Raji (cell line): ENCODE results near the gene POU2AF3.

Experiments
- POLR2A ChIP-seq: IDR thresholded peaks from 2 replicates; pipeline ENCODE4 v1.6.1; 2011; ENCODE audit warnings: low read depth, low read length, control low read depth; ENCODE audit not compliant: insufficient read depth

The POU2AF3 gene, protein sequence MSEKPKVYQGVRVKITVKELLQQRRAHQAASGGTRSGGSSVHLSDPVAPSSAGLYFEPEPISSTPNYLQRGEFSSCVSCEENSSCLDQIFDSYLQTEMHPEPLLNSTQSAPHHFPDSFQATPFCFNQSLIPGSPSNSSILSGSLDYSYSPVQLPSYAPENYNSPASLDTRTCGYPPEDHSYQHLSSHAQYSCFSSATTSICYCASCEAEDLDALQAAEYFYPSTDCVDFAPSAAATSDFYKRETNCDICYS

DNA sequence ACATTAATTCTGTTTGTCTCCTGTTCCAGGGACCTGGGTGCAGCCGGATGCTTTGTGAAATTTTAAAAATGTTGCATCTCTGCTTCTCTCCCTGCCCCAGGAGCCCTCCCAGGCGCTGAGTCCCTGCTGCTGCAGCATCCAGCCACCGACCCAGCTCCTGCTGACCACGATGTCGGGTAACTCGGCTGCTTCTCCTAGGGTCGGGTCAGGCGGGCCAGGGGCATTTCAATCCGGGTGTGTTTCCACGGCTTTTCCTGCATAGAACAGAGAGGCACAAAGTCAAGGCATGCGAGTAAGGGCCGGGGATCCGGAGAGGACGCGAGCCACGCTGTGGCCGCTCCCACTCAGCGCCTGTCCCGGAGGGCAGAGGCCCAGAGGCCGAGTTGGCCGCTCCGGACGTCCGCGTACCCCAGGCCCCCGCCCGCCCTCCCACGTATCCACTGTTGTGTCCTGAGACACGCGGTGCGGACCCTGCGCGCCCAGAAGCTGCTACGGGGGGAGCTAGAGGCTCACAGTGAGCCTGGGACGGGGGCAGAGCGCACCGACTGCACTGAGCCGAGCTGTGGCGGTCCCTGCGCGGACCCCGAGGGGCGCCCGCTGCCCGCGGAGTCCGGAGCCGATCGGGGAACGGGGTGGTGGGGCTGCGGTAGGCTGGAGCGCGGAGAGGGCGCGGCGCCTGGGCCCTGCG, at the start of gene POU2AF3:
TSS of gene POU2AF3 (plus strand) at position 134 of the 688 bp plus-strand sequence. CDS start at position 170, 36 bp downstream.
- TF ChIP-seq POLR2A, result no peak

DNA sequence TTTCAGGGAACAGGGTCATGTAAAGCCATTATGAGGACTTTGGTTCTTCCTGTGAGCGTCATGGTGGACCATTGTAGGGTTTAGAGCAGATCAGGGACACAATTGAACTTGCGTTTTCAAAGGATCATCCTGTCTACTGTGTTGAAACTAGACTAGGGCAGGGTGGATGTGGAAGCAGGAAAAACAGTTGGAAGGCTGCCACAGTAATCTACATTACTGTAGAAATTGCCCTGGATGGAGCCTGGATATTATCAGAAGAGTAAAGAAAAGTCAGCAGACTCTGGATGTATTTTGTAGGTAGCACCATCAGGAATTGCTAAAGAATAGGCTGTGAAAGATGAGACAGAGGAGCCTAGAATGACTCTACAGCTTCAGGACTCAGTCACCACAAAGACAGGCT, 47.4 kb upstream of the POU2AF3 start:
- TF ChIP-seq POLR2A, result no peak

DNA sequence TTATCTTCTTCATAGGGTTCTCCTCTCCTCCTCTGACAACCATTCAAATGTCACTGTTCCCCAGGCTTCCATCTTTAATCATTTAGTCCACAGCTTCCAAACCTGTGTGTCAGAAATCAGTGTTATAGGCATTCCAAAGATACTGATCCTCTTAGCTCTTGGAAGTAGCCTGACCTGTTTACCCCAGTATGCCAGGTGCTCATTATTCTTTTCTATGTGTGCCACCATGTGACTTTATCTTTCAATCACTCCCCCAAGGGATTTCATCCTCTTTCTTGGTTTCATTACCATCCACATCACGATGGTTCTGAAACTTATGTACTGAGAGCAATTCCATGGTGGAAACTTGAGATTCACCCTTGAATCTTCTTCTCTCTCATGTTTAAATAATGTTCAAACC, 45.2 kb upstream of the POU2AF3 start:
- no peak for TF ChIP-seq POLR2A

DNA sequence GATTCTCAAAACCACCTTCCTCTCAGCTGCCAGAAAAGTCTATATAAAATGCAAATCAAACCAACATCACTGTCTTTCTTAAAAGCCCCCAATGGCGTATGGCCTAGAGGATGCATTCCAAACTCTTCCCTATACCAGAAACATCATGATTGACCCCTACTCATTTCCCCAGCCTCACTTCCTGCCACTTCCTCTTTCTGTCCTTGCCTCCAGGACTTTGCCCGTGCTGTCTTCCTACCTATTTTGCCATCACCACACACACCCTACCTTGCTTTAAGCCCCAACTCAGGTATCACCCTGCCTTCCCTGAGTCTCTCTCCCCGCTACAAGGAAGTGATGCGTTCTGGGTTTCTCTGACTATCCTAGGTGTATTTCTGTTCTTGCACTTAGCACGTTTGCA, 44.7 kb upstream of the POU2AF3 start:
- TF ChIP-seq POLR2A, result no peak

DNA sequence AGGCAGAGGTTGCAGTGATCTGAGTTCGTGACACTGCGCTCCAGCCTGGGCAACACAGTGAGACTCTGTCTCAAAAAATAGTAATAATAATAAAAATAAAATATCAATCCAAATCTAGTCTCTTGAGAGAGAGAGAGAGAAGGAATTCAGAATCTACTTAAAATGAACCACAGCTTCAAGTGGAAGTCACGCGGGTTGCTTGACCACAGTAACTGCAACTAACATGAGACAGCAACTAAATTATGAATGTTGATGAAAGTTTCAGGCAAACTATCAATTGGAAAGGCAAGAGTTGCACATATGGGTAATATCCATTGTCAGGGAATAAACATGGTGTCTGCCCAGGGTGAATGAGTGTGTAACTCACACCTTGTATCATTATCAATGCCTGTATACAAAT, 40.3 kb upstream of the POU2AF3 start:
- TF ChIP-seq POLR2A, result no peak

DNA sequence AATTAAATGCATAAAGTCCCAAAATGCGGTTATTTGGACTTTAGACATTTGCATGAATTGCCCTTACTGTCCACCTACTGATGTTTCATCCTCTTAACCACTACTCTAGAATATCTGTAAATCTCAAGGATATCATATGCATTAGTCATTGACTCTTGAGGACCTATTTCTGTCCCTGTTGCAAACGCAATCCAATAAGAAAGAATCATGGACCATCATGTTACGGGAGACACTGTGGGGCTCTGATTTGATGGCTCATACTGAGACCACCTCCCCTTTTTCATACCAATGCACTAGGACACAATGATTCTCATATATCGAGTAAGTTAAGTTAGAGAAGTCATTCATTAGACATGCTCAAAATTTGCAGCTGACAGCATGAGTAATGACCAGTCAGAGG, 38.5 kb upstream of the POU2AF3 start:
- no peak for TF ChIP-seq POLR2A

DNA sequence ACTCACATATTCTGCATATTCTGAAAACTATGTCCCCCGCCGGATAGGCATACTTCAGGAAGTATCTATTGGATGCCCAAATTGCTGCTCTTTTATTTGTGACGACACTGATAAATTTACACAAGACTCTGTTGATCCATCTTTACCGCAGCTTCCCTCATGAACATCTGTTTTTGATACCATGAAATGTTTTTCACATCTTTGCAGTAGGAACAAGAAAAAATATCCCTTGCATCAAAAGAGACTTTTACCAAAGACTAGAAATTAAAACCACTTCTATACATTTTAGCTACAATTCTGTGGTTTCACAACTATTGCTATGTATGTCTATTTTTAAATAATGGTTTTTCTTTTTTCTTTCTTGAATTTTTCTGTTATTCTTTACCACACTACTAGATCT, 37.5 kb upstream of the POU2AF3 start:
- TF ChIP-seq POLR2A, result no peak

DNA sequence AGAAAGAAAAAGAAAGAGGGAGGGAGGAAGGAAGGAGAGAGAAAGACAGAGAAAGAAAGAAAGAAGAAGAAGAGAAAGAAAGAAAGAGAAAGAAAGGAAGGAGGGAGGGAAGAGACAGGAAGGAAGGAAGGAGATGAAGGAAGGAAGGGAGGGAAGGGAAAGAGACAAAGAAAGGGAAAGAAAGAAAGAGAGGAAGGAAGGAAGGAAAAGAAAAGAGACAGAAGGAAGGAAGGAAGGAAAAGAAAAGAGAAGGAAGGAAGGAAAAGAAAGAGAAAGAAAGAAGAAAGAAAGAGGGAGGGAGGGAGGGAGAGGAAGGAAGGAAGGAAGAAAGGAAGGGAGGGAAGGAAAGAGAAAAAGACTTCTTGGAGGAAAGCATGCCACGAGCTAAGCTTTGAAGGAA, 33.7 kb upstream of the POU2AF3 start:
- no peak for TF ChIP-seq POLR2A

DNA sequence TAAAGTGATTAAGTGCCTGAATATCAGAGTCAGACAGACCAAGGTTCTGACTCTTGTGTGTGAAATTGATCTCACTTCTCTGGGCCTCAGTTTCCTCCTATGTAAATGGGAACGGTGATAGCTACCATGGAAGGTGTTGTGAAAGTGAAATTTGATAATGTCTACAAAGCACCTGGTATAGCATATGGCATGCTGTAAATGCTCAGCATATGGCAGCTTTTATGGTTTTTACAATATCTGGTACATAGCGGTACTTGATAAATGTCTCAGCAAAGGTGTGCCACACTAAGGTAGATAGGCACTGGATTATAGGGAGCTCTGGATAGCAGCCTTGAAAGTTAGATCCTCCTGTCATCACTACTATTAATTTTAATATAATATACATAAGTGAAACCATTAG, 32.9 kb upstream of the POU2AF3 start:
- no peak for TF ChIP-seq POLR2A

DNA sequence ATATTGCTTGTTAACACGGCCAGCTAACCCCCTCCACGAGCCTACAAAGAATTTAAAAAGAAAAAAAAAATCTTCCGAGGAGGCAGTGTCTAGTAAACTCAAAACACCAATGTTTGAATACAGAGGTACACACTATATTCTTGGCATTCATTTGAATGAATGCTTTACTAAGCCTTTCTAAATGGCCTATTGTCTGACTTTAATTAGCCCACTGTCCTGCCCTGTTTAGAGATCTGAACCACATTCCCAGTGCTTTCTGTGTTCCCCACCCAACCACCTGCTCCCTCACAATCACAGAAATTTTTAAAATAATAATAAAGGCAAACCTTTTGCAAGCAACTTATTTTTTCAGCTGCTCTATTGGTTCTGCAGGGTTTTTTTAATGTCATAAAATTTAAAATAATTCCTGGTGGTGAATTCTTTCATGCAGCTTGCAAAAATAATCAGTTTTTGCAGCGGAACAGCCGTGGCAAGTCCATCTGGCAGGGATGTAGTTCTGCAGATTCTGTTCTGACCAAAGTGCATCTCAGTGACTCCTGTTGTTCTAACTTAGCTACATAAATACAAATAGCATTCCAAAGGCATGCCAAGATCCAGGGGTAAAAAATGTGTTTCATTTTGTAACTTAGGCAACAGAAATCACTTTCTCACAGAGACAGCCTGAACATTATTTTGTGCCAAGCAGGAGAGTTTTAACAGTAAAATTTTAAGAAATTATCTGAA, 29.0 kb upstream of the POU2AF3 start:
- TF ChIP-seq POLR2A, result no peak

DNA sequence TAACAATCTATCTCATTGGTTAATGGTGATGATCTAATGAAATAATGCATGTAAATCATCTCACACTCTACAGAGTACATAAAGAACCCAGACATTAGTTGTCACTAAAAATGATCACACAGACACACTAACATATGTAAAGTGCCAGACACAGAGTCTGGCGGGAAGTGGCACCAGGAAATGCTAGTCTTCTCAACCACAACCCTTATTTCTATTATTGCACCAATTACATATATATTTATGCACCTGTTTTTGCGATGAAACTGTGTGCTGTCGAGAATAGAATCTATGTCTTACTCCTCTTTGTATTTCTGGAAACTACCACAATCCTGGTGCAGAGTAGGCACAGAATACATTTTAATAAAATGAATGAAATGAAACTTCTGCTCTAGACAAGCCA, 25.9 kb upstream of the POU2AF3 start:
- no peak for TF ChIP-seq POLR2A

DNA sequence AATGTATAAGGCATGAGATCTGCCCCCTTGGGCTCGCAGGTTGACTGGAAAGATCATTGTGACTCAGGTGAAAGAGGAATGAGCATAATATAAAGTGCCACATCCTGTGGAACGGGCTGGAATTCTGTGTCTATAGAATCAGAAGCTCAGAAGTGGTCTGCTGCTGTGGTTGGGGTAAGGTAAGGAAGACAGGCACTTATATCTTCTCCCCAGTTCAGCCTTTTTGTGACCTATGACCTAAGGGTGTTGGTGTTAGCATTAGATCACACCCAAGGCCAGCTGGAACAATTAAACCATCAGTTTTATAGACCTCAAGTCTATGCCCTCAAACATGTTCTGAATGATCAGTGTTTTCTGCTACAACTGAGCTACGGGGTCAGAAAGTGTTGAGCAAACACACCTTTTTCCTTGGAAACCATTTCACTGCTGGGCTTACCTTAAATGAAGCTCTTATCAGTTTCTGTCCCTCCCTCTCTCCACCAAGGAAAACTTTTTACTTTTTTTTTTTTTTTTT, 15.7 kb upstream of the POU2AF3 start:
- no peak for TF ChIP-seq POLR2A

DNA sequence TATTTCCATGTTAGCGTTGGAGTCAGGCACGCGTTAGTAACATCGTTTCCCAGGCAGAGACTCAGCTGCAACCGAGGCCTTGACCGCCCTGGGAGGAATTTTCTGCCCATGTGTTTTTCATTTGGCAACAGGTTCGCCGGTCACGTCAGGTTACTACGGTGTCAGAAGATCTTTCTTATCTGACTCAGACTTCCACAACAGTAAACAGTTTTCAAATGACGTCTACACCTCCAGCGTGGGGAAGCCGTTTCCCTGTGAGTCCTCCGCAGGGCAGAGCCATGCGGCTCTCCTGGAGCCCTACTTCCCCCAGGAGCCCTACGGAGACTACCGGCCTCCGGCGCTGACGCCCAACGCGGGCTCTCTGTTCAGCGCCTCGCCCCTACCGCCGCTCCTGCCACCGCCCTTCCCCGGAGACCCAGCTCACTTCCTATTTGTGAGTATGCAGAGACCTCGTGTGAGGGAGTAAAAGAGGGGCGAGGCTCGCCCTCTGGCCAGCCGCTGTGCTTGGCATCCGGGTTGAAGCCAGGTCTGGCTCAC, 14.3 kb upstream of the POU2AF3 start:
- no peak for TF ChIP-seq POLR2A

DNA sequence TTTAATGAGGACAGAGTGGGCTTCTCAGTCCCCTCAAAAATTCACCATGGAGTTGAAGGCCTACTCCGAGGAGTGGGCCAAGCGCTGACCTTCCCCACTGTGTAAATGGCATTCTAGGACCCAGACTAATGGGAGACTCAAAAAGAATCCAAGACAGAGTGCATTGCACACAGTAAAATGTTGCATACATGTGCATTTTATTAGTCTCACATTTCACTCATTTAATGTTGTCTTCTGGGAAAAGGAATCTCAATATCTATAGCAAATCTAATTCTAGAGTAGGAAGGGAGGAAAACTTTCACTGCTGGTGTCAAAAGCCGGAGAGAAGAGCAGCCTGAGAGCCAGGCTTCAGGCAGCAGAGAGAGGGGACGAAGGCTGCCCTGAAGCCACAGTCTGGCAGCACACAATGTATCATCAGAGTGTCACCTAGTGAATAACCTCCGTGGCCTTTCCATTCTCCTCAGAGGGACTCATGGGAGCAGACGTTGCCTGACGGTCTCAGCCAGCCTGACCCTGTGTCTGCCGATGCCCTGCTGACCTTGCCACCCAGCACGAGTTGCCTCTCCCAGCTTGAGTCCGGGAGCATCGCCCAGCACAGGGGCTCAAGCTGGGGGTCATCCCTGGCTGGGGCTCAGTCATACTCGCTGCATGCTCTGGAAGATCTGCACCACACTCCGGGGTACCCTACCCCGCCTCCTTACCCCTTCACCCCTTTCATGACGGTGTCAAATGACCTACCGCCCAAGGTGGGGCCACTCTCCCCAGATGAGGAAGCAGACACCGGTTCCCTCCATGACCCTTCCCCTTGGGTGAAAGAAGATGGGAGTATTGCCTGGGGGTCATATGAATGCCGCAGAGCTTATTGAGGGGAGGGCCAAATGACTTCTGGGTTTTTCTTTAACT, 12.9 kb upstream of the POU2AF3 start:
- no peak for TF ChIP-seq POLR2A

DNA sequence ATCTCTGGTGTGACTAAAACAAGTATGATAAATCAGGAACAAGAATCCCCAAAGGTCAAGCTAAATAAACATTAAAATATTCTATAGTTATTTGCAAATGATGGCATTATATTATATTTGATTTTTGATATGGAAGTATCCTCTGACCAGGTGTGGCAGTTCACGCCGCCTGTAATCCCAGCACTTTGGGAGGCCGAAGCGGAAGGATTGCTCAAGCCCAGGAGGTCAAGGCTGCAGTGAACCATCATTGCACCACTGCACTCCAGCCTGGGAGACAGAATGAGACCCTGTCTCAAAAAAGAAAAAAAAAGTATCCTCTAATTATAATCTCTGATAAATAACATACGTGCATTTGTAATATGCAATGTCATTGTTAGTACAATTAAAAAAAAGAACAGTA, 6.6 kb upstream of the POU2AF3 start:
- TF ChIP-seq POLR2A, result no peak

DNA sequence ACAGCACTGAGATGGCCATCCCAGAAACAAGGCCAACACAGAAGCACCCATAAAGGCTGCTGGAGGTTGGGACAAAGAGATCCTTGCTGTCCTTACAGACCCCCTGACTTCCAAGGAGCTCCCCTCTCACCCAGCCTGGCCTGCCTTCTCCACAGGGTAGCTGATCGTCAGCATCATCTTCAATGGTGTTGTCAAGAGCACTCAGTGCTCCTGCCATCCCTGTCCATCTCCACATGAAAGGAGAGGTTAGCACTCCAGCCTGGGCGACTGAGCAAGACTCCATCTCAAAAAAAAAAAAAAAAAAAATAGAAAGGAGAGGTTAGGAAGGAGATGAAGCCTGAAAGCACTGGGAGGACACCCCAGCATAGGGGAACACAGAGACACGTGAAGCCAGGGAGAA, 2.1 kb upstream of the POU2AF3 start:
- TF ChIP-seq POLR2A, result no peak
